ENCODE data around the gene ITSN2. TPM values are rescaled to one million over a fixed set of nuclear protein-coding genes. Genes with fewer than 3 reads are reported as not detected.
A peak's percentile ranks its signal among the peaks of the same experiment; 100 is the strongest.

The ITSN2 gene
- total RNA-seq, 1 experiment from 2014 or later: 29.7 TPM

DNA sequence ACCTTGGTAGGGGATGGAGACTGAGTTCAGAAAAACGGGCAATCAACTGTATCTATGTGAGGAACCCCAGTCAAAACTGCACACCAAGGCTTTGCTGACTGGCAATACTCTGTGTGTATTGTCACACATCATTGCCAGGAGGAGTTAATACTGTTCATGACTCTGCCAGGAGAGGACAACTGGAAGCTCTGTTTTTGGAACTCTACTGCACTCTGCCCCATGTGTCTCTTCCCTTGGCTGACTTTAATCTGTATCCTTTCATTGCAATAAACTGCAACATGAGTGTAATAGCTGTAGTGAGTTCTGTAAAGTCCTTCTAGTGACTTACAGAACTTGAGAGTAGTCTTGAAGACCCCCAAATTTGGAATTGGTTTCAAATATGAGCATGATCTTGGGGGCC lies 113.2 kb downstream of the ITSN2 start:
- in situ Hi-C loops (cut with HindIII; ENCODE audit: low pct_unique_long_range_greater_than_20kb, low sequenced_read_pairs): no loop called here
- DNase-seq (ENCODE audit: low read depth, low spot score): no peak

DNA sequence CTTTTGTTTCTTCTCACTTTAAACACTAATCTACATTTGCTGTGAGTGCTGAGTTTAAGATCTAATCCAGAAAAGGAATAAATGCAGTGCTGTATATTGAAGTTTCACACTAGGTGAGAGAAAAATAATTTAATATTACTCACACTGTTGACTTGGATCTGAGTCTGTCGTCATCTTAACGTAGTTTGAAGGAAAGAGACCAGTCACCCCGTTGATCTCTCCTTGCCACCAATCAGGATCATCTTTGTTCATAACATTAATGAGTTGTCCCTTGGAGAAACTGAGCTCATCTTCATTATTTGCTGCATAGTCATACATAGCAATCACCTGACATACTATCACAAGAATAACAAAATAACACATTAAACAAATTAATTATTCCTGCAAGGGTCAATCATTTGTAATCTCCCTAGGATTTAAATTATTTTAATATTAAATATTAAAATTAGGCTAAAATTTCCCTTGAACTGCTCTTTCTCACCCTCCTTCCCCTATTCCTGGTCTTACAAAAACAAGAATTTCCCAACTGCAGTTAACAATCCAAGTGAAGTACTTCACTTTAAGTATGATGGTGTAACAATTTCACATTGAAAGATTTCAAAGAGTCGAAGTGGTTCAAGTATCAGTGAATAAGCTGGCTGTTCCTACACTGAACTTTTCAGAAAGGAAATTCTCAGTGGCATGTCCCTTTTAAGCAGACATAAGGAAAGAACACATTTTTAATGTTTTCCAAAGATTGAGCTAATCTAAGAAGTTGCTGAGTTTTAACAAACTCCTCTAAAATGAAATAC lies 114.2 kb downstream of the ITSN2 start:
- in situ Hi-C loops (cut with HindIII; ENCODE audit: low pct_unique_long_range_greater_than_20kb, low sequenced_read_pairs): no loop called here
- DNase-seq (ENCODE audit: low read depth, low spot score): no peak

DNA sequence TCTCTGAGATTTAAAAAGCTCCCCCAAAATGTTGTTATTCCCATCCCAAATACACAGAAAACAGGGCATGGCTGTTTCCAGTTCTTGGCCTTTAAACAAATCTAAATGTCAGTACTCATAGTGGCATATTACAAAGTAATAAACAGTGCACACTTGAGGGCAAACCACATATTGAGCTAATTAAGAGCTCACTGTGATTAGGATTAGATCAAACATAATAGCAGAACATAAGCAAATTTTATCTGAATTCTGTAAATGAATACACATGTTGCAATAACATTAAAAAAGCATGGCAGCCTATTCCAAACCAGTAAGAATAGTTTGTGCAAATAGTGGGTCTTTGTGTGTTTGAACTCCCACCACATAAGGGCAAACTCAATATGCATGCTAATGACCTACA lies 118.8 kb downstream of the ITSN2 start:
- in situ Hi-C loops (cut with HindIII; ENCODE audit: low pct_unique_long_range_greater_than_20kb, low sequenced_read_pairs): no loop called here
- DNase-seq (ENCODE audit: low read depth, low spot score): no peak

DNA sequence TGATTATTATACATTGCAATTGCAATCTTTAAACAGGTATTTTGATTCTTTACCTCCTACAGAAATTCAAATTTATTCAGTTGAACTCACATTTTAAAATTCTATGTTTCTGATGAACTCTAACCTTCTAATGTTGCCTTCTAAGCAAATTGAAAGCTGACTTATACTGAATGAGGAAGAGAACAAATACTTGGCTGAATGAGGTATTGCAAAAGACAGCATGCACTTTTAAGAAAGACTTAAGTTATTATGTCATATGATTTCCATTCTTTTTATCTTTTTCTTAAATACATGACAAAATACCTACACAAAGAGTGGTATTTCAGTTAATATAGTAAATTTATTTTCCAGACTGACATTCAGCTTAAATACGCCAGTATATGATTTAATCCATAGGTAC lies 120.8 kb downstream of the ITSN2 start:
- no peak for DNase-seq (ENCODE audit: low read depth, low spot score)
- in situ Hi-C loops (cut with HindIII; ENCODE audit: low pct_unique_long_range_greater_than_20kb, low sequenced_read_pairs): no loop called here

DNA sequence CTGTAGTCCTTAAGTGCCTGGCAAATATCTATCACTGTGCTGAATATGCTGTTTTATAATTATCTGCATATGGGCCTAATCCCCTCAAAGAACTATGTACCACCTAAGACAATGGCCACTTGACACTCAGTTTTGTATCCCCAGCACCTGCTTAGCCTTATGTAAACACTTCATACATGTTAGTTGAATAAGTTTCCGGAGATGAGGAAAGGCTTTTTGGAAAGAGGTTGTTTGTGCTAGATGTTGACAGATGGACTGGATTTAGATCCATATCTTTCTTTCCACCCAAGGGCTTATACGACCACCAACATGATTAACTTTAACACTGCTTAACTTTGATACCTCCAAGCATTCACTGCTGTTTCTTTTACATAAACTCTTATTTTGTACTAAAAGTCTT lies 122.2 kb downstream of the ITSN2 start:
- in situ Hi-C loops (cut with HindIII; ENCODE audit: low pct_unique_long_range_greater_than_20kb, low sequenced_read_pairs): no loop called here
- DNase-seq (ENCODE audit: low read depth, low spot score): no peak

DNA sequence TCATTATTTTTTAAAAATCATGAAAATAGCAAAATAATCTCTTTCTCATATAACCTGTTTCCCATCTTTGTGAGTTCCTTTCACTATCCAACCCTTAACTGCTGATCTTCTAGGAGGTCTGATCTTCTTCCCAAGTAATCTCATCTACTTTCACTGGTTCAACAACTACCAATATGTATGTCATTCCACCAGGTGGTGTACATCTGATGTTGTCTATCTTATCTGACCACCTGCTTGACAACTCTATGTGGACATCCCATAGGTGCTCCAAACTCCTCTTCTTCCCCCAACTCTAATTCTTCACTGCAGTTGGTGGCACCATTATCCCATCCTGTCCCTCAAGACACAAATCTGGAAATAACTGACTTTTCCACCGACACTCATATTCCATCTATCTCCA lies 123.0 kb downstream of the ITSN2 start:
- in situ Hi-C loops (cut with HindIII; ENCODE audit: low pct_unique_long_range_greater_than_20kb, low sequenced_read_pairs): no loop called here
- DNase-seq (ENCODE audit: low read depth, low spot score): no peak

DNA sequence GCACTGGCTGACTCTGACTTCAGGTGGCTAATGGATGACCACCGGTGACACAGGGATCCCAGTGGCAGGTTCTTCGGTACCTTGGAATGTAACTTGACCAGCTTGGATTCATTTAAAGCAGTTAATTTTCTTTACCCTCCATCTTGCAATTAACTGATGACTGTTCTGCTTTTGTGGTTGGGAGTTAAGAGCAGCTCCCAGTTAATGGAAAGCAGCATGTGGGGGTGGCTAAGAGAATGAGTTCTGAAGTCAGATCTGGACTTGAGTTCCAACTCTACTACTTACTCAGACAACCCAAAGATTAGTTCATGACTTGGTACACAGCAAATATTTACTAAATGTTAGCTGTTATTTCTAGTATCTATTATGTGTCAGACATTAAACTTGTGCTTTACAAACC lies 127.0 kb downstream of the ITSN2 start:
- in situ Hi-C loops (cut with HindIII; ENCODE audit: low pct_unique_long_range_greater_than_20kb, low sequenced_read_pairs): no loop called here
- DNase-seq (ENCODE audit: low read depth, low spot score): no peak

DNA sequence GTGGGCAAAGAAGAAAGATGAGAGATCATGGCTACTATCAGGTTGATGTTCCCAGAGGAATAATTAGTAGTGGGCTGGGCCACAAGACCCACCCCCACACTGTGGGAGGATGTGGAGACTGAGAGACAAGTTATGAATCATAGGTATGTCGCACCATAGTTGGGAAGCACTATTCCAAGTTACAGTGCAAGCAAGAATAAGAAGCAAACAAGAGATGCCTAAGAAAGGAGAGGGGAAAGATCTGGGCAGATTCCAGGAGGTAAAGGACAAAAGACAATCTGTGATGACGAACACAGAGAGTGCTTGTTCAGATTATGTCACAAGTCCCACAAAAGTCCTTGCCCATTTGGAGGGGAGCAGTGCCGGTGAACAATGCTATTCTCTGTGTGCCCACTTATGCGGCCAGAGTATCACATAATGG lies 128.9 kb downstream of the ITSN2 start:
- DNase-seq (ENCODE audit: low read depth, low spot score): peak; percentile 99
- in situ Hi-C loops (cut with HindIII; ENCODE audit: low pct_unique_long_range_greater_than_20kb, low sequenced_read_pairs): no loop called here

DNA sequence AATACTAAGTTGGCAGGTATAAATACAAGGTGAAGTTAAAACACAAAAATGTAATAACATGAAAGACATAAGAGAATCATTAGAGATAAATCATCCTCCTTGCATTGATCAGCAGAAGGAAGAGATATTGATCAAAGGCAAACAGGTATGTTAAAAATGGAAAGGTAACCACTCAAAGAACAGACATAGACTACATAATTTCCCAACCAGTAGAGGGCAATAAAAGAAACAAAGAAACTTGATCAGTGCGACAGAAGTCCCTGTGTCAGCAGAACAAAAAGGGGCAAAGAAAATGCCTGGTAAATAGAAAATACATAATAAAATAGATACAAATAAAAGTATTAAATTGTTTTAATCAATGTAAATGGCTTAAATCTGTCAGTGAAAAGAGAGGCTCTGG lies 131.9 kb downstream of the ITSN2 start:
- DNase-seq (ENCODE audit: low read depth, low spot score): peak; percentile 62
- in situ Hi-C loops (cut with HindIII; ENCODE audit: low pct_unique_long_range_greater_than_20kb, low sequenced_read_pairs): no loop called here

DNA sequence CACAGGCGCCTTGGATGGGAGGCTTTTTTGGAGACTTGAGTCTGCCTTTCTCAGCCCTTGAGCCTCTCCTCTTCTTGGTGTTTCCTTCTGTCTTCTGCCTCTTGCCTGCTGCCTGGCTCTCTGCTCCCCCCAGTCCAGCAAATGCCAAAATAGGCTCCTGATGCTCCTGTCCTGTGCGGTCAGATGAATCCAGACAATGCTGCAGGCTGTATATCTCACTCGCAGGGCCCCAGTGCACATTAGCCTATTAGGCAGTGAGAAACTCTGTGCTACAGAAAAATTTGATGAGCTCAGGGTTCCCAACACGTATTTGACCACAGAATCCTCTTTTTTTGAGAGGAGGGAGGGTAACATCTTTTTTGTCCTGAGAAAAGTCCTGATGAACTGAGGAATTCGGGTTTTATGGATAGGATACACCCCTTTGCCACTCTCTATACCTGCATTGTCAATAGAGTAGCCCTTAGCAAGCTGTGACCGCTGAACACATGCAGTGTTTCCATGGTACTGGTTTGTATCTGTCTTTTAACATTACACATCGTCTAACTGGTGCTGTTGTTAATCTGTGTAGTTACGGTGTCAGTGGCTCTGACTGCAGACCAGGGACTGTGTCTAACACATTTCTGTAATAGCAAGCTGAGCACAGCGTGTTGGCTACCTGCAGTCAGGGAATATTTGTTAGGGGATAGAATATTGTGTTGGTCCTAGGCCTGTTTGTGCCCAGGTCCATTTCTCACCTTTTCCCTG lies 134.7 kb downstream of the ITSN2 start:
- in situ Hi-C loops (cut with HindIII; ENCODE audit: low pct_unique_long_range_greater_than_20kb, low sequenced_read_pairs): no loop called here
- DNase-seq (ENCODE audit: low read depth, low spot score): no peak

DNA sequence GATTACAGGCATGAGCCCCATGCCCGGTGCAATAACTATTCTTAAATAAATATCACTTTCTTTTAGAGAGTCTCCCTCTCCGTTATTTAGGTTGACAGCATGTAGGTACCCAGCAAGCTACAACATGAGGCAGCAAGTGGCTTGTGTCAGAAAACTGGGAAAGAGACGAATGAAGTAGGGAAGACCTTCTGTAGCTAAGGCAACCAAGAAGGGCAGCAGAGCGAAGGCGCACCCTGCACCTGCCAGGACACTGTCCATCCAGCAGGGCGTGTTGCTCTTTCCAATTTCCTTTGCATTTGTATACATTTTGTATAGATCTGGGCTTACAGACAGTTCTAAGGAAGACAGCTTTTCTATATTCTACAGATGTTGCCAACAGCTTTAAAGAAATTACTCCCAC lies 137.4 kb downstream of the ITSN2 start:
- in situ Hi-C loops (cut with HindIII; ENCODE audit: low pct_unique_long_range_greater_than_20kb, low sequenced_read_pairs): no loop called here
- DNase-seq (ENCODE audit: low read depth, low spot score): no peak

DNA sequence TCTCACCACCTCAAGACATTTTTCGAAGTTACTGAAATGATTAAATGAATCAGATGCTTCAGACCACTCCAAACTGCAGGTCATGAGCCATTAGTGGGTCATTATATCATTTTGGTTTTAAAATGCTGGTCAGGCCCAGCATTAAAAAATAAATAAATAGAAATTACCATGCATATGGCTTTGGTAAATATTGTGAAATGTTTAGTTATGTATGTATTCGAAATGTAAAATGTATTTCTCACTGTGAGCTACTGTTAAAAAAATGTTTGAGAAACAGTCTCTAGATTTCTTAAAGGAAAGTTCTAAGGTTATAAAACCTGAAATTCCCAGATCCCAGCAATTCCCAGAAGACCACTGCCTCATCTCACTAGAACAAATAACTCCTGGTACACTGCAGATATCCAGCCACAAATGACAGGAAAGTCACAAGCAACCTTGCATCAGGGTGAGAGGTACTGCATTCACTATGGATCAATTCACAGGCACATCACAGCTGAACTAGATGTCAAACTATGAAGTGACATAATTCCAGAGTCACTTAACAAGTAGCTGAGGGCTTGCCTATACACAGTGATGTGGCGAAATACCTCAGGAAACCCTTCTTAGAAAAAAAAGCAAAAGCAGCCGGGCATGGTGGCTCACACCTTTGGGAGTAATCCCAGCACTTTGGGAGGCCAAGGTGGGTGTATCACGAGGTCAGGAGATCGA lies 138.8 kb downstream of the ITSN2 start:
- in situ Hi-C loops (cut with HindIII; ENCODE audit: low pct_unique_long_range_greater_than_20kb, low sequenced_read_pairs): no loop called here
- no peak for DNase-seq (ENCODE audit: low read depth, low spot score)

DNA sequence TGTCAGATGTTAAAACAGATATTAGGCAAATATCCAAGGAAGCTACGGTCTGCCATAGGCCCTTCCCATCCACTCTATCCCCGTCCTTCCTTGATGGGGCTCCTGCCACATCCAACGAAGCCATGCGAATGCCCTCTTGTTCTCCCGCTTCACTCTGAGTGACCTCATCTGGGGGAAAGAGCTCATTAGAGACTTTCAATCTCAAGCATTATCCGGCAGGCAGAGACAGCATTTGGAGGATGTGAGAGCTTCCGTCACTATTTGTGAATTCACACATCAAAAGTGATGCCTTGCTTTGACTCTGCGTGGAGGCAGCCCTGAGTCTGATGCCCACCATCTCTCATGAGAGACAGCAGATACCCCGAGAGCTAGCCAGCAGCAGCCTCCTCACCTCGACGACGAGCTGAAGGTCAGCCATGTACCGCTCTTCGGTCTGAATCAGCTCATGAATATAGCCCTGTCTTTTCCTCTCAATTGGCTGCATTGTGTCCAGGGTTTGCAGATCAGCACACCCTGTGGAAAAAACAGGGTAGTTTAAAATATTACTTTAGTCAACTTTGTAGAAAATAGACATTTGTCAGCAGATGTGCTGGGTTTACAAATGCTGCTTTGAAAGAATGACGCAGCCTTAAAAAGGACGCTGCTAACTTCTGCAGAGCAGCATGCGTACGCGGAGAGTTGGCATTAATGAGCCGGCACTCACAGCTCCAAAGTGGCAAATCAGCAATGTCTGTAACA lies 139.6 kb downstream of the ITSN2 start:
- peak; percentile 90 for DNase-seq (ENCODE audit: low read depth, low spot score)
- in situ Hi-C loops (cut with HindIII; ENCODE audit: low pct_unique_long_range_greater_than_20kb, low sequenced_read_pairs): no loop called here

DNA sequence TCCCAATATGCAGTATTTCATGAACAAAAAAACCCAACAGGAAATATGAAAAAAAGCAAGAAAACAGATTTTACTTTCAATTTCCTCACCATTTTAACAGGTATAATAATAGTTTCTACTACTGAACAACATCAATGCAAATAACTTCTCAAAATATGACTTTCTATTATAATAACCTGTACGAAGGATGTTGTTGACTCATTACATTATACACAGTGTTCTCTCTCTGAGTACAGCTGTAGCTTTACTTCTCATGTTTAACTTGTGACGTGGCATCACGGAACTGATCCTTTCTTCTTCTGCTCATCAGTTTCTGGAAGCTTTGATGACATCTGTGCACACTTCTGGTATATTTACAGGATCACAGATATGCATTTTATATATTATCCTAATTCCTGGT lies 145.5 kb downstream of the ITSN2 start:
- DNase-seq (ENCODE audit: low read depth, low spot score): no peak
- in situ Hi-C loops (cut with HindIII; ENCODE audit: low pct_unique_long_range_greater_than_20kb, low sequenced_read_pairs): no loop called here

DNA sequence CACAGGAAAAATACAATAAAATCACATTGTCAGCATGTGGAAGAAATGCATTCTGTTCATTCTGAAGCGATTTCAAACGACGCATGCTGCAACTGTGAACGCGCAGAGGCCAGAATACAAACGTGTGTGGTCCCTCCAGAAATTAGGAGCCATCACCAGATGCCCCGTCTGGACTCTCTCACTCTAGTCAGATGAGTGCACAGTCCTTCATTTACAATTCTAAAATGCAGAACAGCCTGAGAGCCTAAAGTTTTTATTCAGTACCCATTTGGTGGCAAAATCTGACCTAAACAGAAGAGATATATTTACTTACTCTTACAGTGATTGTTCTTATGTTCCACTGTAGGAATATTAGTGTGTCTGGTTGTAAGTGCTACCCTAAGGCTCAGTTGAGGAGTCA lies 148.9 kb downstream of the ITSN2 start:
- in situ Hi-C loops (cut with HindIII; ENCODE audit: low pct_unique_long_range_greater_than_20kb, low sequenced_read_pairs): no loop called here
- DNase-seq (ENCODE audit: low read depth, low spot score): no peak

DNA sequence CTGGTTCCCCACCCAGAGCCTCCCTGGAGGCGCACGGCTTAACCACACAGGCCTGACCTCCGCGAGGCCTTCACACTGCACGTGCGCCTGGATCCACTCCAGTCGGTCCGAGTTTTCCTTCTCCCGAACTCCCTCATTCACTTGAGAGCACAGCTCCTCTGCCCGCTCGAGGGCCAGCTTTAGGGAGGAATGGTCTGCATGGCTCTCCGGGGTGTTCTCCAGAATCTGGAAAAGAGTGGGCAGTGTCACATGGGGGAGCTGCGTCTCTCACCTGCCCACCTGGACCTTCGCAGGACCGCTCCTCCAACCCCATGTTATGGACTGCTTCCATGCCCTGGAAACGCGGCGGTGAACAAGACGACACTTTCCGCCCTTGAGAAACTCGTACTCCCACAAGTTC lies 149.6 kb downstream of the ITSN2 start:
- in situ Hi-C loops (cut with HindIII; ENCODE audit: low pct_unique_long_range_greater_than_20kb, low sequenced_read_pairs): no loop called here
- DNase-seq (ENCODE audit: low read depth, low spot score): no peak

DNA sequence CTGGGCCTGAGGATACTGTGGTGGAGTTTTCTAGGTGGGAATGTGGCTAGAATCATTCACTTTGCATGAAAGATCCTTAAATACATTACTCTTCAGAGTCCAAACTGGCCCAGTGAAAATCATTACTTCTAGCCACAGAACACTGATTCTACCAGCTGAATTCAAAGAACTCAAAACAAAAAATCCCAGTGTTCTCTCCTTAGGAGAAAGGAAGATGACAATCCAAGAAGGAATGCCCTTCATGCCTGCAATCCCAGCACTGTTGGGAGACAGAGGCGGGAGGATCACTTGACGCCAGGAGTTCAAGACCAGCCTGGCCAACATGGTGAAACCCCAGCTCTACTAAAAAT lies 150.3 kb downstream of the ITSN2 start:
- DNase-seq (ENCODE audit: low read depth, low spot score): no peak
- in situ Hi-C loops (cut with HindIII; ENCODE audit: low pct_unique_long_range_greater_than_20kb, low sequenced_read_pairs): no loop called here
